Mesothelial cell of epicardium (in vitro differentiated cells): Measurements from ENCODE around the gene ZNF670. TPM values are rescaled to one million over a fixed set of nuclear protein-coding genes. Genes with fewer than 3 reads are reported as not detected.

Experiments
- DNase-seq, 2 experiments: peaks; one replicate each; pipeline ENCODE4 v3.0.0; 2021; ENCODE audit warnings: low spot score in 2 of 2; ENCODE audit not compliant: unreplicated experiment in 2 of 2
- H3K27ac Mint-ChIP-seq: 2 replicates; pipeline ENCODE4 v1.8.0; 2021; ENCODE audit warnings: mixed read lengths
- H3K27me3 Mint-ChIP-seq: 2 replicates; pipeline ENCODE4 v1.8.0; 2021; ENCODE audit warnings: low read depth, mixed read lengths
- H3K36me3 Mint-ChIP-seq: 2 replicates; pipeline ENCODE4 v1.8.0; 2021; ENCODE audit warnings: mixed read lengths
- H3K4me1 Mint-ChIP-seq: 2 replicates; pipeline ENCODE4 v1.8.0; 2021; ENCODE audit warnings: mixed read lengths
- H3K4me3 Mint-ChIP-seq: 2 replicates; pipeline ENCODE4 v1.8.0; 2021; ENCODE audit warnings: mild to moderate bottlenecking, moderate library complexity, mixed read lengths
- H3K9me3 Mint-ChIP-seq: 2 replicates; pipeline ENCODE4 v1.8.0; 2021; ENCODE audit warnings: mixed read lengths
- total RNA-seq: library from RNA; stranded (reverse); gene quantifications from 3 replicates; pipeline ENCODE4 v1.2.1, GENCODE V29; 2021
- TF ChIP-seq, protein P1 (sequence below): fragments of 200-600 bp; sonication (generic); IDR thresholded peaks from one replicate; pipeline ENCODE4 v1.5.0; 2021; ENCODE audit warnings: antibody characterized with exemption; ENCODE audit not compliant: unreplicated experiment

ZNF670 gene
- total RNA-seq, 1 donor from 2014 or later, result 7.8 TPM

DNA sequence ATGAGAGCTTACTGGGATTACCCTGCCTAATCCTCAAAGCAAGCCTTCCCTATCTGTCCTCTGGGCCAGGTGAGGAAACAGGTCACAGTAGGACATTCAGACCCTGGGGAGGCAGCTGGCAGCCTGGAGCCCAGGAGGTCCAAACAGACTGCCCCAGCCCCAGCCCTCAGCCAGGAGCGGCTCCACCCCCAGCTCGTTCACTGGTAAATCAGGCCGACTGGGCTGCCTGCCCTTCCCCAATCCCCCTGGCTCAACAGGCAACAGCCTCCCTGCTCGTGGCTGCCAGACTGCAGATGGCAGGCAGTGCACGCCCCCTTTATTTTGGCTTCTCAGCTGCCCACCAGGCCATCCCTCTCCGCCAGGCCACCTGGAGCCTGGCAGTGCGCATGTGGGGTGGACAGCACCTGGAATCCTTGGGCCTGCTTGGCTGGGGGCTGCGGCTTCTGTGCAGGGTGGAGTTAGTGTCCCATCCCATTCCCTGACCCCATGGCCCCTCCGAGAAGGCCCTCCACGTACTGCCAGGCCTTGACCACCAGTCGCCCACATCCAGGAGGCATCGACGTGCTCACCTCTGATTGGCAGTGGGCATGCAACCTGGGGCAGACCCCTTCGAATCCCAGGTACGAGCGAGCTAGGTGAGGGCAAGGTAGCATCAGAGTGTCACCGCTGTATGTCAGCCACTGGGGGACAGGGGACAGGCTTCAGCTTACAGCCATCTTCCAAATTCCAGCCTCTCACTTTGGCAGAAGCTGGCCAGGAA, 11.2 kb upstream of the ZNF670 start:
- TF ChIP-seq, protein P1, sequence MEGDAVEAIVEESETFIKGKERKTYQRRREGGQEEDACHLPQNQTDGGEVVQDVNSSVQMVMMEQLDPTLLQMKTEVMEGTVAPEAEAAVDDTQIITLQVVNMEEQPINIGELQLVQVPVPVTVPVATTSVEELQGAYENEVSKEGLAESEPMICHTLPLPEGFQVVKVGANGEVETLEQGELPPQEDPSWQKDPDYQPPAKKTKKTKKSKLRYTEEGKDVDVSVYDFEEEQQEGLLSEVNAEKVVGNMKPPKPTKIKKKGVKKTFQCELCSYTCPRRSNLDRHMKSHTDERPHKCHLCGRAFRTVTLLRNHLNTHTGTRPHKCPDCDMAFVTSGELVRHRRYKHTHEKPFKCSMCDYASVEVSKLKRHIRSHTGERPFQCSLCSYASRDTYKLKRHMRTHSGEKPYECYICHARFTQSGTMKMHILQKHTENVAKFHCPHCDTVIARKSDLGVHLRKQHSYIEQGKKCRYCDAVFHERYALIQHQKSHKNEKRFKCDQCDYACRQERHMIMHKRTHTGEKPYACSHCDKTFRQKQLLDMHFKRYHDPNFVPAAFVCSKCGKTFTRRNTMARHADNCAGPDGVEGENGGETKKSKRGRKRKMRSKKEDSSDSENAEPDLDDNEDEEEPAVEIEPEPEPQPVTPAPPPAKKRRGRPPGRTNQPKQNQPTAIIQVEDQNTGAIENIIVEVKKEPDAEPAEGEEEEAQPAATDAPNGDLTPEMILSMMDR, result no peak
- Mint-ChIP-seq H3K4me1 (no peaks in the 10 kb centered on the region), H3K4me3 (no peak overlapping the region), H3K36me3 (peaks cover 2% of the 10 kb centered on the region), H3K9me3 (peaks cover 6% of the 10 kb centered on the region), H3K27ac (no peak overlapping the region), H3K27me3 (no peaks in the 10 kb centered on the region)
- no peak for DNase-seq

DNA sequence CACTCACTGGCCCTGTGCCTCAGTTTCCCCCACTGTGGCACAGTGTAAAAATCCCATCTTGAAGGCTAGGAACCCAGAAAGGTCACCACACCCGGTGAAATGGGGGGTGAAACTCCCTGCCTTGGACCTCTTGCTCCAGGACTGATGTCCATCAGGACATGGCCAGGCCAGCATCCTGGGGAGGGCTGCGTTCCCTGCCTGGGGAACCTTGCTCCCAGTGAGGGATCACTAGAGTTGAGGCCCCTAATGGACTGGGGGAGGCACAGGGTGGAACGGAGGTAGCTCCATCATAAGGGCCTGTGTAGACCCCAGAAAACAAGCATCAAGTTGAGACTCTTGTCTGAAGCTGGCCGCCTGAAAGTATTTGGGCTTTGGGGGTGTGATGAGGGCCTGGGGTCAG, 10.4 kb upstream of the ZNF670 start:
- Mint-ChIP-seq H3K27me3 (no peaks in the 10 kb centered on the region), H3K27ac (no peak overlapping the region), H3K9me3 (peaks cover 6% of the 10 kb centered on the region), H3K4me3 (no peak overlapping the region), H3K36me3 (peaks cover 4% of the 10 kb centered on the region), H3K4me1 (no peaks in the 10 kb centered on the region)
- TF ChIP-seq, protein P1, result no peak
- DNase-seq, result no peak

DNA sequence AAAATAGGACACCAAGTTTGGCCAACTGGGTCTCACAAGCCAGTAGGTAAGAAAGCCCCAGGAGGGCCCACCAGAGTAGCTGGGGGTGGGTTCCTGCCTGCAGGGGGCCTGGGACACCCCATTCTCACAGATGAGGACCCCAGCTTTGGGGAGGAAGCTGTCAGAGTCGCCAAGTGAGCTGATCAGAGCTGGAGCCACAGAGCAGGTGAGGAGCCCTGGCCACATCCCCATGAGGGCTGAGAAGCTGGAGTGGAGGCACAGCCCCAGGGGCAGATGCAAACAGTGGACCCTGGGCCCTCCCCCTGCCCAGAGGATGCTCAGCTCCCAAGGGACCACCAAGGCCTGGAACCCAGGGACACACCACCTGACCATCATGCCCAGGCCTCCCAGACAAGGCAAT, 8.6 kb upstream of the ZNF670 start:
- H3K36me3 Mint-ChIP-seq, result peaks cover 3% of the 10 kb centered on the region
- H3K27ac Mint-ChIP-seq, result no peak overlapping the region
- H3K9me3 Mint-ChIP-seq, result peaks cover 17% of the 10 kb centered on the region
- TF ChIP-seq, protein P1, result no peak
- H3K27me3 Mint-ChIP-seq, result no peaks in the 10 kb centered on the region
- H3K4me3 Mint-ChIP-seq, result no peak overlapping the region
- no peaks in the 10 kb centered on the region for H3K4me1 Mint-ChIP-seq
- DNase-seq, result no peak

DNA sequence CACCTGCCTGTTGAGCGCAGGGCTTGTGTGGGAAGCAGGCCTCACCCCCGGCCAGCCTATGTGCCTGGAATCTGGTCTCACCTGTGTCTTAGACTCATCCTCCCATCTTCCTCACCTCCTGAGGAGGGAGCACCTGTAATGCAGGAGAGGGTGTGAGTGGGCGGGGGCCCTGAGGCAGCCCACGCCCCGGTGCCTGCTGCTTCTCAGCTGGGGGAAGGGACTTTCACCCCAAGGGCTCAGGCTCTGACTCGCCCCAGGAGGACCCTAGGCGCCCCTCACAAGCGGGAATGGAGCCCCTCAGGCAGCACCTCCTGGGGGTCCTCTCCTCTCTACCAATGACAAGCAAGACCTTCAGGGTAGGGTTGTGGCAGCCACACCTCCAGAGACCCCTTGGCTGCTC, 6.7 kb upstream of the ZNF670 start:
- peaks cover 3% of the 10 kb centered on the region for H3K36me3 Mint-ChIP-seq
- peaks cover 19% of the 10 kb centered on the region for H3K9me3 Mint-ChIP-seq
- no peak overlapping the region for H3K27ac Mint-ChIP-seq
- H3K27me3 Mint-ChIP-seq, result no peaks in the 10 kb centered on the region
- TF ChIP-seq, protein P1, result no peak
- H3K4me3 Mint-ChIP-seq, result no peak overlapping the region
- no peaks in the 10 kb centered on the region for H3K4me1 Mint-ChIP-seq
- no peak for DNase-seq

DNA sequence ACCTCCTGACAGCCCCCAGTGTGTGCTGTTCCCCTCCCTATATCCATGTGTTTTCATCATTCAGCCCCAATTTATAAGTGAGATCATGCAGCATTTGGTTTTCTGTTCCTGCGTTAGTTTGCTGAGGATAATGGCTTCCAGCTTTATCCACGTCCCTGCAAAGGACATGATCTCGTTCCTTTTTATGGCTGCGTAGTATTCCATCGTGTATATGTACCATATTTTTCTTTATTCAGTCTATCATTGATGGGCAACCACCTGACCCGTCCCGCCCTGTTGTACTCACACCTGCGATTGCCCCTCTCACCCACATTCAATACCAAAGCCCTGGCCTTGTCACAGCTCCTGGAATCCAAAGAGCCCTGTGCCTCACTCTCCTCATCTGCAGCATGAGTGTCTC, 6.2 kb upstream of the ZNF670 start:
- TF ChIP-seq, protein P1, result no peak
- Mint-ChIP-seq H3K36me3 (peaks cover 3% of the 10 kb centered on the region), H3K4me3 (no peak overlapping the region), H3K9me3 (peaks cover 19% of the 10 kb centered on the region), H3K27ac (no peak overlapping the region), H3K4me1 (no peaks in the 10 kb centered on the region), H3K27me3 (no peaks in the 10 kb centered on the region)
- no peak for DNase-seq
